Fibroblast of mammary gland (primary cell): ENCODE measurements around the gene DDA1.

Experiments used
- DNase-seq: peaks from one replicate; pipeline ENCODE4 v3.0.0-alpha.2; 2010; ENCODE audit warnings: low read depth
- H3K4me3 ChIP-seq: 2 replicates; pipeline ENCODE4 v1.5.1; 2011; ENCODE audit warnings: low read depth, mild to moderate bottlenecking, low read length, moderate library complexity; ENCODE audit not compliant: control insufficient read depth
- CTCF ChIP-seq: conservative IDR thresholded peaks from 2 replicates; pipeline ENCODE4 v1.5.1; 2011; ENCODE audit warnings: low read depth, low read length, inconsistent platforms; ENCODE audit not compliant: control insufficient read depth, insufficient read depth

DDA1 gene

DNA sequence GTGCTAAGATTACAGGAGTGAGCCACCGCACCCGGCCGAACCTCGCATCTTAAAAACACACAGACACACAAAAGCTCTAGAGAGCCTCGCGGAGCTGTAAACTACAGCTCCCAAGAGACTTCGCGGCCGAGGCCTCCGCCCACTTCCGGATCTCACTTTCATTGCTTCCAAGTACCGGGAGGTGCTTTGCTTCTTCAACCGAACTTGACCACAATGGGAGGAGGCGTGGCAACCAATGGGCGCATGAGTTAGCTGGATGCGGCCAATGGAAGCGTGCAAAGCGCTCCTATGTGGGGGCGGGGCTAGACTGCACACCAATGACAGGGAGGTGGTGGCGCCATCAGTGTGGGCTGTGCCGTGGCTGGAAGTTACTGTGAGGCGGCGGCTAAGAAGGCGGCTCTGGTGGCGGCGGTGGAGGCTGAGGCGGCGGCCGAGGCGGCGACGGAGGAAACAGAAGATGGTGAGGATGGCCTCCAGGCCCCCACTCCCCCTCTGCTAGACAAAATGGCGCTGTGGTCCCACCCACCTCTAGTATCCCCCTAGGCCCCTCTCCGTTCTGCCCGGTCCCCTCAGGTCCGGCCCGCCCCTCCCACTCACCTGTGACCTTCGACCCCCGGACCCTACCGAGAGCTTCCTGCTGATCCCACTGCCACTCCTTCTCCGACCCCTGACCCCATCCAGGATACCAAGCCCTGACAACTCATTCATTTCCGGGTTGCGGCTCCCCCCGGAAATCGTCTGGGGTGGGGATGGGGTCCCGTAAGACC, at the start of gene DDA1:
DDA1 (plus strand) TSS at position 366 of the 767 bp plus-strand sequence; CDS start at position 458, 92 bp downstream.
- TF ChIP-seq CTCF = no peak
- DNase-seq = peak; percentile 100
- H3K4me3 ChIP-seq = peak within 1 kb of the TSS; percentile 92

DNA sequence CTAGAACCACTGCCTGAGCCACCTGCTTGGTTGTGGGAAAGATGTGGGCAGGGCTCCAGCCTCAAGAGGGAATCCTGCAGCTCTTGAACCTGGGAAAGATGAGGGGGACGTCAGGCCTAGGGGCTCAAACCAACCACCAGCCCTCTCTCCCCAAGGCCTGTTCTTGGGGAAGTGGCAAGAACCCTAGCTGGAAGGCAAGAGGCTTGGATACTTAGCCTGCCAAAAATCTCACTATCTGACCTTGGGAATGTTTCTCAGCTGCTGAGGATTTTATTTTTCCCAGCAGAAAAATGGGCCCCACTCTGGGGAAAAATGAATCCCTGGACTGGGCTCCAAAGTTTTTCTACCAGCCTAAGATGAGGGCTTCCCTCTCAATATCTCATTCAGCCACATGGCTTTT, 49.4 kb upstream of the DDA1 start:
- no peak for TF ChIP-seq CTCF
- H3K4me3 ChIP-seq = no peak overlapping the region
- DNase-seq = no peak

DNA sequence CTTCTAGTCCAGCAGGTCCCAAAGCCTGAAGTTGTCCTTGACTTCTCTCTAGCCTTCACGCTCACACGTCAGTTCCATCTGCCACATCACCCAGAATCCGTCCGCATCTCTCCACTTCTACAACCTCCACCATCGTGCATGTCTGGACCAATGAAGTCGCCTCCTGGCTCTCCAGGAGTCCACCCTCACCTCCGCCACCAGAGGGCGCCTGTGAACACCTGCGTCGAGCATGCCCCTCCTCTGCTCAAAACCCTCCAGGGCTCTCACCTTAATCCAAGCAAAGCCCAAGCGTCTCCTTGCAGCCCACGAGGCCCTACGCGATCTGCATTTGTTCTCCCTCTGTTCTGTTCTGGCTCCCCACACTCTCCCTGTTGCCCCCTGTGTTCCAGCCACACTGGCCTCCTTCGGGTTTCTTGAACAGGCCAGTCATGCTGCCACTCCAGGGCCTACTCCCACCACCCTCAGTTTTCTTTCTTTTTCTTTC, 48.5 kb upstream of the DDA1 start:
- H3K4me3 ChIP-seq = no peak overlapping the region
- DNase-seq = peak; percentile 75
- TF ChIP-seq CTCF = peak; percentile 86

DNA sequence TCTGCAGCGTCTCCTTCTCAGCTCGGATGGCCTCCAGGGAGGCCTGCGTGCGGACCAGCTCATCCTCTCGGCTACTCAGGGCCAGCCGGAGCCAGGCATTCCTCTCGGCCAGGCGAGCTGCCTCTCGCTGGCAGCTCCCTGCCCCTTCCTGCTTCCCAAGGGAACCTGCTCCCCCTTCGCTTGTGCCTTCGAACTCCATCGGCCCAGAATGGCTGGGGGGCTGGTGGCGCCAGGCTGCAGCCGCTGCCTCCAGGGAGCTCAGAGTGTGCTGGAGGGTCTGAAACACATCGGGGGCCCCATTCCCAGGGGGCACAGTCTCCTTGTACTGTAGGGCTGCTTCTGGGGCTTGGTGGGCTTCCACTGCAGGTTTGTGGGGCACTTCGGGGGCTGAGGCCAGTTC, 46.8 kb upstream of the DDA1 start:
- H3K4me3 ChIP-seq = no peak overlapping the region
- DNase-seq = no peak
- no peak for TF ChIP-seq CTCF

DNA sequence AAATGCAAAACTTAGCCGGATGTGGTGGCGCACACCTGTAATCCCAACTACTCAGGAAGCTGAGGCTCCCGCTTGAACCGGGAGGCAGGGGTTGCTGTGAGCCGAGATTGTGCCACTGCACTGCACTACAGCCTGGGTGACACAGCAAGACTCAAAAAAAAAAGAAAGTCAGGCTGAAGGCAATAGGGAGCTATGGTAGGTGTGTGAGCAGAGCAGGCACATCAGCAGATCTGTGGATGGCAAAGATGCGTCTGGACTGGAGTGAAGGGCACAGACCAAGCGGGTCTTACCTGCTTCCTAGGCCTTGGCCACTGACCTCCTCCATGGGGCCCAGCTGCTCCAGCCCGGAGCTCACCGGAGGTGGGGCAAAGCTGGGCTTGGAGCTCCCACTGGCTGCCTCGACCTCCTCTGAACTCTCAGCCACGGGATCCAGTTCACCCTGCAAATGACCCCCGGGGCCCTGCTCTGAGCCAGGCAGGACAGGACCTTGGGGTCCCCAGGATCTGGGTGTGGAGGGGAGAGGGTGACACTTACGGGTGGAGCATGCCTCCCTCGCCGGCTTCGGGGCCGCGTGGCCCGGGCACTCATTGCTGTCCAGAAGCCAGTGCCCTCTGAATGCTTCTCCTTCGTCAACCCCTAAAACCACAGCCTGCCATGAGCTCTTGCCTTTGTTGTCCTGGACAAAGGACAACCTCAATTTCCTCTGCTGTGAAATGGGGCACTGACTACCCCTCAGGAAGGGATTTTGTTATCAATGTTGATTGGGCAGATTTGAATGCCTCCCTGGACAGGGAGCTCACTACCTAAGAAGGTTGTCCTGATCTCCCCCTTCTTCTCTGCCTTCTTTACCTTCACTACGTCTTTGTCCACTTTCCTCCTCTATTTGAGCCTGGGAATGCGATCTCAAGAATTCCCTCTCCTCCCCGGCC, 45.4 kb upstream of the DDA1 start:
- DNase-seq = no peak
- no peak for TF ChIP-seq CTCF
- H3K4me3 ChIP-seq = no peak overlapping the region

DNA sequence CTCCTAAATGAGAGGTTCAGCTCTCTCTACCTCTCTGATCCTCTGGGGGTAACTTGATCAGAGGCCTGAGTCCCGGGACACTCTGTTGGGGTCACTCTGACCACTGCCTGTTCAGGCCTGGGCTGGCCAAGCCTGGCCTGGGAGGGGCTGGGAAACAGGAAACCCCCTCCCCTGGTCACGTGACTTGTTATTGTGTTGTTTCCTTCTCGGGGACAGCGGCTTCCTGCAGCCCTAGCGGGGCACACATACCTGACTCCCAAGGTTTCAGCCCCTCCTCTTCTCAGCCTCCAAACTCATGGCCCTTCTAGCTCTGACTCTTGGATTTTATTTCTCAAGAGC, 44.8 kb upstream of the DDA1 start, which contains the start of gene USHBP1:
USHBP1 (minus strand) TSS at position 105 of the 339 bp plus-strand sequence. CDS start 446 bp downstream, outside the sequence.
- H3K4me3 ChIP-seq = no peak within 1 kb of the TSS
- DNase-seq = no peak
- no peak for TF ChIP-seq CTCF
